Ishikawa (cell line): ENCODE results near the gene ABCG1.

Experiments
- CEBPB ChIP-seq: IDR thresholded peaks from 2 replicates; pipeline ENCODE4 v1.6.1; 2012
- CREB1 ChIP-seq: IDR thresholded peaks from 2 replicates; pipeline ENCODE4 v1.6.1; 2012; ENCODE audit warnings: low read depth
- EGR1 ChIP-seq: IDR thresholded peaks from 2 replicates; pipeline ENCODE4 v1.6.1; 2012
- EP300 ChIP-seq: IDR thresholded peaks from 2 replicates; pipeline ENCODE4 v1.6.1; 2012; ENCODE audit warnings: borderline replicate concordance
- FOXM1 ChIP-seq: IDR thresholded peaks from 2 replicates; pipeline ENCODE4 v1.6.1; 2012; ENCODE audit warnings: low read depth, borderline replicate concordance
- MAX ChIP-seq: IDR thresholded peaks from 2 replicates; pipeline ENCODE4 v1.6.1; 2012
- NFIC ChIP-seq: IDR thresholded peaks from 2 replicates; pipeline ENCODE4 v1.6.1; 2012
- RAD21 ChIP-seq: IDR thresholded peaks from 2 replicates; pipeline ENCODE4 v1.6.1; 2012; ENCODE audit warnings: low read depth
- TAF1 ChIP-seq: IDR thresholded peaks from 2 replicates; pipeline ENCODE4 v1.6.1; 2012; ENCODE audit warnings: low read depth, mild to moderate bottlenecking
- TCF12 ChIP-seq: IDR thresholded peaks from 2 replicates; pipeline ENCODE4 v1.6.1; 2012; ENCODE audit warnings: low read depth
- TEAD4 ChIP-seq: IDR thresholded peaks from 2 replicates; pipeline ENCODE4 v1.6.1; 2012
- YY1 ChIP-seq: IDR thresholded peaks from 2 replicates; pipeline ENCODE4 v1.6.1; 2012; ENCODE audit warnings: low read depth
- ZBTB7A ChIP-seq: IDR thresholded peaks from 2 replicates; pipeline ENCODE4 v1.6.1; 2012; ENCODE audit warnings: low read depth
- TF ChIP-seq, protein P1 (sequence below): IDR thresholded peaks from 2 replicates; pipeline ENCODE4 v1.6.1; 2012
- TF ChIP-seq, protein P2 (sequence below): IDR thresholded peaks from 2 replicates; pipeline ENCODE4 v1.6.1; 2012; ENCODE audit warnings: low read depth, mild to moderate bottlenecking

The ABCG1 gene

DNA sequence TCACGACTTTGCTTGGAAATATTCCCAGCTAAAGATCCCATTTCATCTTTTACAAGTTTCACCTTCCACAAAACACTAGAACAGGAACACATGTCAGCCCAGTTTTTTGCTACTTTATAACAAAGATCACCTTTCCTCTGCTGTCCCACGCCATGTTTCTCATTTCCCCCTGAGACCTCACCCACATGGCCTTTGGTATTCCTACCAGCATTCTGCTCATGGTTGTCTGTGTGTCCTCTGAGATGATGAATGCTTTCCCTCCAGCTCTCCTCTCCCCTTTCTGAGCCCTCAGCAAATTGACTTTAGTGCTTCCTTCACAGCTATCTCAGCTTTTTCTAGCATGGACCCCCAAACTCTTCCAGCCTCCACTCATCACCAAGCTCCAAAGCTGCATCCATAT, 32.3 kb upstream of the ABCG1 start:
- TF ChIP-seq CEBPB (no peak), FOXM1 (no peak), YY1 (no peak)

DNA sequence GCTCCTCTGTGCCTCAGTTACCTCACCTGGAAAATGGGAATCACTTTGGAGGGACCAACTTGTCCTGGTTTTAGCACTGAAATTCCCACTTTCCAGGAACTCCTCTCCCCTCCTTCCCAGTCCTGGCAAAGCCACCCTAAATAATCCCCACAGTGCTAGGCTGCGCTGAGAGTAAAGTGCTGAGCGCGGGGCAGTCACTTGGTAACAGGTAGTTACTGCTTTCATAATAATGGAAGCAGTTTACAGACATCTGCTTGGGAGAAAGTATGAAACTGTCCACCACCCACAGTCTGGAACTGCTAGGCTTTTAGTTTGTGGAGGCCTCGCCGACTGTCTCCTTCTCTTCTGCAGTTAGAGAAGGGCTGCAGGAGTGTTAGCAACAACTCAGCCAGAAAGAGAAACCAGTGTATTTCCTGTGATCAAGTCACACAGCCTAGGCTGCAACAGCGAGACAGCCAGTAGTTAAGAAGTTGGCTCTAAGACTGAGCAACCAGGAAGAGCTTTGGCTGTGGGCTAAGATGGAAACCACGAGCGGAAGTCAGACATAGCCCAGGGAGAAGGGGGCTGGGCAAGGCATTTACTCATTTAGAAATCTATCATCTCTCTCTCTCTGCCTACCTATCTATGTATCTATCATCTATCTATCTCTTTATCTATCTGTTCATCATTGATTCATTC, 30.8 kb upstream of the ABCG1 start:
- TF ChIP-seq ZBTB7A (no peak), FOXM1 (no peak), RAD21 (no peak), CREB1 (no peak), YY1 (no peak)
- TF ChIP-seq, protein P1, sequence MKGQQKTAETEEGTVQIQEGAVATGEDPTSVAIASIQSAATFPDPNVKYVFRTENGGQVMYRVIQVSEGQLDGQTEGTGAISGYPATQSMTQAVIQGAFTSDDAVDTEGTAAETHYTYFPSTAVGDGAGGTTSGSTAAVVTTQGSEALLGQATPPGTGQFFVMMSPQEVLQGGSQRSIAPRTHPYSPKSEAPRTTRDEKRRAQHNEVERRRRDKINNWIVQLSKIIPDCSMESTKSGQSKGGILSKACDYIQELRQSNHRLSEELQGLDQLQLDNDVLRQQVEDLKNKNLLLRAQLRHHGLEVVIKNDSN, result no peak
- TF ChIP-seq, protein P2, sequence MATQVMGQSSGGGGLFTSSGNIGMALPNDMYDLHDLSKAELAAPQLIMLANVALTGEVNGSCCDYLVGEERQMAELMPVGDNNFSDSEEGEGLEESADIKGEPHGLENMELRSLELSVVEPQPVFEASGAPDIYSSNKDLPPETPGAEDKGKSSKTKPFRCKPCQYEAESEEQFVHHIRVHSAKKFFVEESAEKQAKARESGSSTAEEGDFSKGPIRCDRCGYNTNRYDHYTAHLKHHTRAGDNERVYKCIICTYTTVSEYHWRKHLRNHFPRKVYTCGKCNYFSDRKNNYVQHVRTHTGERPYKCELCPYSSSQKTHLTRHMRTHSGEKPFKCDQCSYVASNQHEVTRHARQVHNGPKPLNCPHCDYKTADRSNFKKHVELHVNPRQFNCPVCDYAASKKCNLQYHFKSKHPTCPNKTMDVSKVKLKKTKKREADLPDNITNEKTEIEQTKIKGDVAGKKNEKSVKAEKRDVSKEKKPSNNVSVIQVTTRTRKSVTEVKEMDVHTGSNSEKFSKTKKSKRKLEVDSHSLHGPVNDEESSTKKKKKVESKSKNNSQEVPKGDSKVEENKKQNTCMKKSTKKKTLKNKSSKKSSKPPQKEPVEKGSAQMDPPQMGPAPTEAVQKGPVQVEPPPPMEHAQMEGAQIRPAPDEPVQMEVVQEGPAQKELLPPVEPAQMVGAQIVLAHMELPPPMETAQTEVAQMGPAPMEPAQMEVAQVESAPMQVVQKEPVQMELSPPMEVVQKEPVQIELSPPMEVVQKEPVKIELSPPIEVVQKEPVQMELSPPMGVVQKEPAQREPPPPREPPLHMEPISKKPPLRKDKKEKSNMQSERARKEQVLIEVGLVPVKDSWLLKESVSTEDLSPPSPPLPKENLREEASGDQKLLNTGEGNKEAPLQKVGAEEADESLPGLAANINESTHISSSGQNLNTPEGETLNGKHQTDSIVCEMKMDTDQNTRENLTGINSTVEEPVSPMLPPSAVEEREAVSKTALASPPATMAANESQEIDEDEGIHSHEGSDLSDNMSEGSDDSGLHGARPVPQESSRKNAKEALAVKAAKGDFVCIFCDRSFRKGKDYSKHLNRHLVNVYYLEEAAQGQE, result no peak

DNA sequence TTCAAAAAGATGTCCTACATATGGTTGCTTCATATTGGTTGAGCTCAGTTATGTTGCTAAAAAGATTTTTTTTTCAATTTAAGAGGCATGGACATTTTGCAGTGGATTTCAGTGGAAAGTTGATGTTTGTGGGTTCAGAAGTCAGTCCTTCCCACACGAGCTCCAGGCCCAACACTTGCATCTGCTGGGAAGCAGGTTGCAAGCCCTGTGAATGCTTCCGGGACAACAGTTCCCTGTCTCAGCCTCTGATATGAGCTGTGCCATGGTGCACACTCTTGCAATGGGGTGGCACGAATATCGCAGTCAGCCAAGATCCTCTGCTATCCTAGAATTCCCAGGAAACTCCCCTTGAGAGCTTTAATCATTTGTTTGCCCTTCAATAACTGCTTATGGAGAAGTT, 30.3 kb upstream of the ABCG1 start:
- TF ChIP-seq CEBPB, result no peak

DNA sequence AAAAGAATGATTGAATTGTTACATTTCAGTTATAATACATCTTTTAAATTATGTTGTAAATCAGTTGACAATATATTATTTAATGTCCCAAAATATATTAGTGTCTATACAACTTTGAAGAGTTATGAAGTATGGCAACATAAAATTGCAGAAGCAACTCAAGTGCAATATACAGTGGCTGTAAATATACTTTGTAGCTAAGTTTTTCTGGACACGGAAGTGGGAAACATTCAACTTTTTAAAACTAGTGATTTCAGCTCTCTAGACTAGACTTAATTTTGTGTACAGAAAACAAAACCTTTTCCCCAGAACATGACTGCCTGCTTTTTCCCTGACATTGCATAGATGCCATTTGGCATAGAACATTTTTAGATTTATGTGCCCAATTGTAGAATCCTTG, 29.5 kb upstream of the ABCG1 start:
- TF ChIP-seq TCF12 (no peak), YY1 (no peak), MAX (no peak), RAD21 (no peak), NFIC (no peak), ZBTB7A (no peak), FOXM1 (no peak), EGR1 (no peak), CEBPB (no peak), TEAD4 (no peak), TAF1 (no peak), CREB1 (no peak), EP300 (no peak)
- TF ChIP-seq, protein P2, result no peak
- TF ChIP-seq, protein P1, result no peak

GRCh38 chr21:42189860-42190485, 29.0 kb upstream of the ABCG1 start:
- TF ChIP-seq CEBPB (no peak), RAD21 (no peak)

DNA sequence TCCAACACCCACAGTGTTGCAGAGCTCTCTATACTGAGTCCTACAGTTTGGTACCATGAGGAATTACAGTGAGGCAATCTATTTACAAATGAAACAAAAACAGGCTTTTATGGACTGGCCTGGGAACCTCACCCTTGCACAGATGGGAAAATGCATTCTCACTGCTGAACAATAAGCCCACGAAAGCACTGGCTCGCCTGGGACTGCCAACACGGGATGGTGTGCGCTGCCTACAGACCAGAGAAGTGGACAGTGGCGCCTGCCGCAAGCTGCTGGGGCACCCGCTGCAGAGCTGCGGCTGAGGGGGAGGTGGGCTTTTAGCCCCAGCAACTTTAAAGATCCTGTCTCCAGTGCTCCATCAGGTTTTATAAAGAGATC, 28.5 kb upstream of the ABCG1 start:
- TF ChIP-seq FOXM1 (no peak), CREB1 (no peak), EGR1 (no peak), NFIC (no peak), ZBTB7A (no peak), MAX (no peak), TCF12 (no peak), TAF1 (no peak), RAD21 (no peak), YY1 (no peak), TEAD4 (no peak), EP300 (no peak), CEBPB (no peak)
- TF ChIP-seq, protein P1, result no peak
- TF ChIP-seq, protein P2, result no peak
